ENCODE results near the gene ZACN.

The ZACN gene

DNA sequence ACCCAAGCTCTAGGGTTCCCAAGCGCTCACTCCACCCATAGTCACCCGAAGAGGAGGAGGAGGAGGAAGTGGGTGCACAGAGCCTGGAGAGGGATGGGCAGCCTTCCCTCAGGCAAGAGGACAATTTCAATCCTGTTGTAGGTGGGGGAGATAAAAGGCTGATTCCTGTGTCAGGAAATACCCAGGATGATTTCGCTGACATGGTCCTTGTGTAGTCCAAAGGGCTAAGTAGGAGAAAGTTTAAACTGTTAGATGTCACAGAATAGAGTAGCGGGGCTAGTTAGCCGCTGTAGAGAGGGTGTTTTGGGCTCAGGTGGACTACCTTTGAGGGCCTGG lies 25.9 kb downstream of the ZACN start:
- DNase-seq, result no peak

DNA sequence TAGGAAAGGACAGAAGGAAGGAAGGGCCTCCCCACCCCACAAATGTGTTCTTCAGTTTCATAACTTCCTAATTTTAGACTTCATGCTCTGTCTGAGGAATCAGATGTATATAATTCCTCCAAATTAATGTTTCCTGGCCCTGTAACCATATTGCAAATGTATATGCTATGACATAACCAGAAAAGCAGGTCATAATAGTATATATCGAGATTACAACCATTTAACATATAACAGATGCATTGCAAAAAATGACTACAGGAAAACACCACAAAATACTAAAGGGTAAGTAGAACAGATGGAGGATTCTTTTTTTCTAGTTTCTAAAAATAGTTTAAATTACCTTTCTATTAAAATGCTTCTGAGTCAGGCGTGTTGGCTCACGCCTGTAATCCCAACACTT lies 27.7 kb downstream of the ZACN start:
- DNase-seq, result no peak

DNA sequence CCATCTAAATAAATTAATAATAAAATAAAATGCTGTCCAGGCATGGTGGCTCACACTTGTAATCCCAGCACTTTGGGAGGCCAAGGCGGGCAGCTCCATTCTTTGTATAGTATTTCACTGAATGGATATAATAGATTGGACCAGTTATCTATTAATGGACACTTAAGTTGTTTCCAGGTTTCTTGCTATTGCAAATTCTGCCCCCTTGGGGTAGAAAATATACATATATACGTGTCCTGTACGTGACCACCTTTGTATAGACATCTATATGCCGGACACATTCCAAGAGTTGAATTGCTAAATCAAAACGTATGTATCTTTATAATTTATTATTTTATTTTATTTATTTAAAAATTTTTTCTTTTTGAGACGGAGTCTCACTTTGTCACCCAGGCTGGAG lies 28.5 kb downstream of the ZACN start:
- no peak for DNase-seq

DNA sequence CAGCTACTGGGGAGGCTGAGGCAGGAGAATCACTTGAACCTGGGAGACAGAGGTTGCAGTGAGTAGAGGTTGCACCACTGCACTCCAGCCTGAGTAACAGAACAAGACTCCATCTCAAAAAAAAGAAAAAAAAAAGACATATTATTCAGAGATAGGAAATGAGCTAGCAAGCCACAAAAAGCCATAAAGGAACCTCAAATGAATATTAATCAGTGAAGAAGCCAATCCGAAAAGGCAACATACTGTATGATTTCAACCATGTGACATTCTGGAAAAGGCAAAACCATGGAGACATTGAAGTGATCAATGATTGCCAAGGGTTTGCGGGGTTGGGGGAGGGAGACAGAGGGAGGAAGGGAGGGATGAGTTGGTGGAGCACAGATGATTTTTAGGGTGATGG lies 33.0 kb downstream of the ZACN start:
- DNase-seq, result no peak

DNA sequence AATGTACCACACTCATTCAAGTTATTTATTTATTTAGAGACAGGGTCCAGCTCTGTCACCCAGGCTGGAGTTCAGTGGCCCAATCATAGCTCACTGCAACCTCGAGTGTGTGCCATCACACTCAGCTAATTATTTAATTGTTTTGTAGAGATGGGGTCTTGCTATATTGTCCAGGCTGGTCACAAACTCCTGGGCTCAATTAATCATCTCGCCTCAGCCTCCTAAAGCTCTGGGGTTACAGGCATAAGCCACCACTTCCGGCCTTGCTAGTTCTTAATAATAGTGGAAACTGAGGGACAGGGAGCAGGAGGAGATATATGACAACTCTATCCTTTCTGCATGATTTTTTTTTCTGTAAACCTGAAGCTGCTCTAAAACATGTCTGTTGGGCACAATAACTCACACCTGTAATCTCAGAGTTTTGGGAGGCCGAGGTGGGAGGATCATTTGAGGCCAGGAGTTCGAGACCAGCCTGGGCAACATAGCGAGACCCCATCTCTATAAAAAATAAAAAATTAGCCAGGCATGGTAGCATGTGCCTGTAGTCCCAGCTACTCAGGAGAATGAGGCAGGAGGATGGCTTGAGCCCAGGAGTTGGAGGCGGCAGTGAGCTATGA lies 36.3 kb downstream of the ZACN start:
- no peak for DNase-seq

DNA sequence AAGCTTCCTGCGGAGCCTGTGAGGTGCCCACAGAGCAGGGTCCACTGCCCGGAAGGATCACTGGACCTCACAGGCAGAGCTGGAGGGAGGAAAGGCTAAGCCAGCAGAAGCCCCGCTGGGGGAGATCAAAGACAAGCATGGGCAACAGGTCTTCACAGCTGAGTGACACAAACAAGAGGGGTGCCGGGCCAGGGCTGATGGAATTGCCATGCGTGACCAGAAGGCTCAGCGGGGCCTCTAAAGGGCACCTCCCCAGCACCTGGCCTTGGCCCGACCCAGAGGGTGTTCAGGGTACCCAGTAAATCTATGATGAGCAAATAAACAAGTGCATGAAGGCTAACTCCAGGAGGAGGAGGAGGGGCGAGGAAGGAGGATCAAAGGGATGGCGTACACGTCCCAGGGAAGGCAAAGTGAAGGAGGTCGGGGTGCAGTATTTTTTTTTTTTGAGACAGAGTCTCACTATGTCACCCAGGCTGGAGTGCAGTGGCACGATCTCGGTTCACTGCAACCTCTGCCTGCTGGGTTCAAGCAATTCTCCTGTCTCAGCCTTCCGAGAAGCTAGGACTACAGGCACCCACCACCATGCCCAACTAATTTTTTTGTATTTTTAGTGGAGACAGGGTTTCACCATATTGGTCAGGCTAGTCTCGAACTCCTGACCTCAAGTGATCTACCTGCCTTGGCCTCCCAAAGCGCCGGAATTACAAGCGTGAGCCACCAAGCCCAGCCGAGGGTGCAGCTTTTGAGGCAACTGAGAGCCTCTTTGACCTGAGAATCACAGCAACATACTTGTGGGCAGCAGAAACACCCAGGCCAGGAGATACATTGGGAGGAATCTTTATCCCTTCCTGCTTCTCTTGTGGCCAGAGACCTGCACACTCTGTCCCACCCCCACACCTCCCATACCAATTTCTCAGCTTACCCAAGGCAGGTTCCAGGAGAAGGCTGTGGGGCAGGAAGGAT lies 40.7 kb downstream of the ZACN start:
- no peak for DNase-seq

DNA sequence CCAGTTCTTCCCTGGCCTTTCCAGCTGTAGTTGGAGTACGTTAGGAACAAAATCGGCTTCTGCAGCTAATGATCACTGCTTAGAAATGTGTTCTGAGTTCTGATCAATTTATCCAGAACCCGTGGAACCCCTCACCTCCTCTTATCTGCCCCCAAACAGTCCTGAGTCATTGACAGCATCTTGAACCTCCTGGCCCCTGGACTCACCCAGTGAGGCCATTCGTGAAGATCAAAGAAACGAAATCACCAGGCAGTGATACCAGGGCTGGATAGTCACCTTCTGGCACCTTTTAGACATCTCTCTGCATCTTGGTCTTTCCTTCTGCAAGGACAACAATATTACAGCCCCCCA lies 41.7 kb downstream of the ZACN start:
- no peak for DNase-seq

DNA sequence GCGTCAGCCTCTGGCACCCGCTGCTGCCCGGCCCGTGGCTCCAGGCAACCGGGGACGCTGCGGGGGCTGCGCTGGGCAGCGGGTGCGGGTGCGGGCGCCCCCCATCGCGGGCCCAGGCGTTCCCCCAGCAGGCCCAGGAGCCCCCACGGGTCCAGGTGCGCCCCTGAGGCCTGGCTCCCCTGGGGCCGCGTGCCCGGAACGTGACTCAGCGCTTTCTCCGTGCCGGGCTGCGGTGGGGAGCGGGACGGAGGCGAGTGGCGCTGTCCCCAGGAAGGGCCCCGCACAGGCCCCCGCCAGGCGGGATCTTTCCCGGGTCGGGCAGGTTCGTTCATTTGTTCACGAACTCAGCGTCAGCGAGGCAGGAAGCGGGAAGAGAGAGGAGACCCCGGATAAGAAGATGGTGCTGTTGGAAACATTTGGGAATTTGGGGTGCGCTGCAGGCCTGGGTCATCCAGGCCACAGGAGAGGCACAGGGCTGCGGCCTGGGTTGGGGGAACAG lies 43.0 kb downstream of the ZACN start:
- no peak for DNase-seq

DNA sequence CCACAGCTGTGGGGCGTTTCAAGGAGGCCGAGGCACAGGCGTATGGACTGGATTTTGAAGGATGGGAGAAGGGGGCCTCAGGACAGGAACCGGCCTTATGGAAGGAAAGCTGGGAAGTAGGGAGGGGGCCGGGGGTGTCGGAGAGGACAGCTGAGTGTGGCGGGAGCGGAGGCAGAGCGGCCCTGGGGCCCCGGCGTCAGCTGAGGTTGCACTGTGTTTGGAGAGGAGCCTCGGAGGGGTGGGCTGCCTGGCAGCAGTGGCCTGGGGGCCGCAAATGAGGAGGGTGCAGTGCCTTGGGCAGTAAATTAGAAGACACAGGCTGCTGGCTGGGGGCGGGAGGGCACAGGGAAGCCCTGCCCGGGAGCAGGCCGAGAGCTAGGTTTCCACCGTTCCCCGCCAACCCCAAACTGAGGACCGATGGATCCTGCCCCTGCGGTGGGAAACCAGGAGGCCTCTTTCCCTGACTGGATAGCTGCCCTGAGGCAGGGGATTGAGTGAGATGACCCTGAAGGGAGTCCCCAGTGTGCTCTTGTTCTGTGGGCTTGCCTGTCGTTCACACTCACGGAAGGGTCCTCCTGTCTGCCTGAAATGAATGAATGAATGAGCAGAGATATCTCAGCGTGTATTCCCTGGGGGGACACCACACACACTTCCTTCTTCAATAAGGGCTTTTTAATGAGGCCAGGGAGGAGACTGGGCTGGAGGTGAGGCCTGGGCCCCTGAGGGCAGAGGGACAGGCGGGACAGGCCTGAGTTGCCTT lies 43.6 kb downstream of the ZACN start:
- no peak for DNase-seq

GRCh38 chr17:76123191-76123499 lies 44.2 kb downstream of the ZACN start:
- DNase-seq, result no peak

GRCh38 chr17:76123749-76124581 lies 45.0 kb downstream of the ZACN start:
- DNase-seq, result no peak

- peak; percentile 22 for DNase-seq
Measured at GRCh38 chr17:76124582-76125390, 45.8 kb downstream of the ZACN start.

DNA sequence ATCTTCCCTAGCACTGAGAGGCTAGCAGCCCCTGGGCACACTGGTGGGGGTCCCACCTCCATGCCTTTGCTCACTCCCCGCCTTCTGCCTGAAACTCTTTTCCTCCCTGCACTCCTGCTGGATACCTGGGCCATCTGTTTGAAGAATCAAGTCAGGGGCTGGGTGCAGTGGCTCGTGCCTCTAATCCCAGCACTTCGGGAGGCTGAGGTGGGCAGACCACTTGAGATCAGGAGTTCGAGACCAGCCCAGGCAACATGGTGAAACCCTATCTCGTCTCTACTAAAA lies 46.4 kb downstream of the ZACN start:
- DNase-seq, result no peak

DNA sequence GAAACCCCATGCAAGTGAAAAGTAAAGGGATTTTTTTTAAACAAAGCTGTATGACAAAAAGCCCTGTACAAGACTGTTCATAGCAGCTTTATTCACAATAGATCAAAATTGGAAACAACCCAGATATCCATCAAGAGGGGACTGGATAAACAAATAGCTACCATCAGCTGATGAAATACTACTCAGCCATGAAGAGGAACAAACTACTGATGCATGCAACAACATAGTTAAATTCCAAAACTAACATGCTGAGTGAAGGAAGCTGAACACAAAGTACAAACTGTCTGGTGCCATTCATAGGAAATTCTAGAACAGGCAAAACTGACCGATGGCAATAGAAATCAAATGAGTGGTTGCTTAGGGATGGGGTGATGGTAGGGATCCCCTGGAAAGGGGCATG lies 46.9 kb downstream of the ZACN start:
- DNase-seq, result no peak

- no peak for DNase-seq
Measured at GRCh38 chr17:76130473-76130872, 51.5 kb downstream of the ZACN start.

- DNase-seq, result no peak
Measured at GRCh38 chr17:76131051-76131691, 52.2 kb downstream of the ZACN start.

DNA sequence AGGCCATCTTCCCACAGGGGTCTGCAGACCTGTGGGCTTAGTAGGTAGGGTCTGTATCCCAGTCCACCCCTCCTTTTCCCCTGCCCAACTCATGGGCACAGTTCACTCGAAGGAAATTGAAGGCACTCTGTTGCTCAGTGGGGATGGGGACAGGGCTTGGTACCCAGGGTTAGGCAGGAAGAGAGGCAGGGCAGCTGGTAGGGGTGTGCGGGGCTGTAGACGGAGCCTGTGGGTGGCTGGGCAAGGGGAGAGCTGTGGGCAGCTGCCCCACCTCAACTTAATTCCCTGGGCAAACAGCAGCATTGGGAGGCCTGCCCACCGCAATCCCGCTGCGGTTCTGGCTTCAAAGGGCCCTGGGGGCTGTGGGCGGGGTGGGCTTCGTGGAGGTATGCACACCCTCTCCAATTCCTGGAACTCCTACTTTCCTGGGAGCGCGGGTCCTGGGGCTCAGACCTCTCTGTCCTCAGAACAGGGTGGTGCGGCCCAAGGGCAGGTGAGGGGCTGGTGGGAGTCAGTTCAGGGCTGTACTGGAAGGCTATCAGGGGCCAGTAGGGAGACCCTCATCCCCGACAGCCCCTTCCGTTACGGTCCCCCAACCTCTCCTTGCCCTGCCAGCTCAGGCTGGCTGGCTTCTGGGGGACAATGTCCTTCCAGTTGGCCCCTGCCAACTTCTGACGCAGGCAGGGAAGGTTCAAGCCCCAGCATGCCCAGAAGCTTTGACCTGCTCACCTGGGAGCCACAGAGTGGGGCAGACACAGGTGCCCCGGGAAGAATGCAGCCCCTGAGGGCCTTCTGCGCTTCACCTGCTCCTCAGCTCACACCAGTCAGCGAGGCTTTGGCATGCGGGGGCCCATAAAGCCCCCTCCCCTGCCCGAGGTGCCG lies 53.0 kb downstream of the ZACN start:
- no peak for DNase-seq
